Measurements from ENCODE around the gene RPEL1.

The RPEL1 gene

GRCh38 chr10:103276251-103276895 lies 30.7 kb downstream of the RPEL1 start:
- Histone ChIP-seq H3K27me3 (ENCODE audit: control insufficient read depth, insufficient read depth, low read length) (peaks cover 7% of the 10 kb centered on the region), H3K4me1 (ENCODE audit: control insufficient read depth, insufficient read depth, low read length) (no peaks in the 10 kb centered on the region), H3K4me3 (ENCODE audit: low read length) (no peak overlapping the region), H3K27ac (ENCODE audit: low read depth, low read length) (no peak overlapping the region), H3K36me3 (ENCODE audit: control insufficient read depth, insufficient read depth, low read length) (no peaks in the 10 kb centered on the region), H3K9ac (ENCODE audit: low read length) (no peak overlapping the region)

GRCh38 chr10:103276896-103277712 lies 31.4 kb downstream of the RPEL1 start, which contains the start of gene INA:
TSS of gene INA (plus strand) at chr10:103277138. CDS start at chr10:103277212, 74 bp downstream.
- Histone ChIP-seq H3K4me3 (ENCODE audit: low read length) (peak within 1 kb of the TSS; percentile 27), H3K27me3 (ENCODE audit: control insufficient read depth, insufficient read depth, low read length) (peaks cover 7% of the 10 kb centered on the region), H3K4me1 (ENCODE audit: control insufficient read depth, insufficient read depth, low read length) (no peaks in the 10 kb centered on the region), H3K27ac (ENCODE audit: low read depth, low read length) (no peak within 1 kb of the TSS), H3K9ac (ENCODE audit: low read length) (no peak within 1 kb of the TSS), H3K36me3 (ENCODE audit: control insufficient read depth, insufficient read depth, low read length) (no peaks in the 10 kb centered on the region)

GRCh38 chr10:103277713-103278536 lies 32.2 kb downstream of the RPEL1 start:
- H3K36me3 ChIP-seq (ENCODE audit: control insufficient read depth, insufficient read depth, low read length): no peaks in the 10 kb centered on the region
- peaks cover 7% of the 10 kb centered on the region for H3K27me3 ChIP-seq (ENCODE audit: control insufficient read depth, insufficient read depth, low read length)
- H3K4me1 ChIP-seq (ENCODE audit: control insufficient read depth, insufficient read depth, low read length): no peaks in the 10 kb centered on the region
- H3K4me3 ChIP-seq (ENCODE audit: low read length): peak overlapping the region; percentile 27
- no peak overlapping the region for H3K9ac ChIP-seq (ENCODE audit: low read length)
- H3K27ac ChIP-seq (ENCODE audit: low read depth, low read length): no peak overlapping the region

- peaks cover 7% of the 10 kb centered on the region for H3K27me3 ChIP-seq (ENCODE audit: control insufficient read depth, insufficient read depth, low read length)
- no peak overlapping the region for H3K4me3 ChIP-seq (ENCODE audit: low read length)
- H3K9ac ChIP-seq (ENCODE audit: low read length): no peak overlapping the region
- H3K4me1 ChIP-seq (ENCODE audit: control insufficient read depth, insufficient read depth, low read length): no peaks in the 10 kb centered on the region
- H3K27ac ChIP-seq (ENCODE audit: low read depth, low read length): no peak overlapping the region
- H3K36me3 ChIP-seq (ENCODE audit: control insufficient read depth, insufficient read depth, low read length): no peaks in the 10 kb centered on the region
Observed at GRCh38 chr10:103278537-103278823, 32.8 kb downstream of the RPEL1 start.

GRCh38 chr10:103278862-103279298 lies 33.2 kb downstream of the RPEL1 start:
- H3K4me1 ChIP-seq (ENCODE audit: control insufficient read depth, insufficient read depth, low read length): no peaks in the 10 kb centered on the region
- no peak overlapping the region for H3K4me3 ChIP-seq (ENCODE audit: low read length)
- no peak overlapping the region for H3K27ac ChIP-seq (ENCODE audit: low read depth, low read length)
- H3K36me3 ChIP-seq (ENCODE audit: control insufficient read depth, insufficient read depth, low read length): no peaks in the 10 kb centered on the region
- peaks cover 7% of the 10 kb centered on the region for H3K27me3 ChIP-seq (ENCODE audit: control insufficient read depth, insufficient read depth, low read length)
- no peak overlapping the region for H3K9ac ChIP-seq (ENCODE audit: low read length)

- Histone ChIP-seq H3K27ac (ENCODE audit: low read depth, low read length) (no peak overlapping the region), H3K9ac (ENCODE audit: low read length) (no peak overlapping the region), H3K4me1 (ENCODE audit: control insufficient read depth, insufficient read depth, low read length) (no peaks in the 10 kb centered on the region), H3K36me3 (ENCODE audit: control insufficient read depth, insufficient read depth, low read length) (no peaks in the 10 kb centered on the region), H3K27me3 (ENCODE audit: control insufficient read depth, insufficient read depth, low read length) (peaks cover 7% of the 10 kb centered on the region), H3K4me3 (ENCODE audit: low read length) (no peak overlapping the region)
Observed at GRCh38 chr10:103280031-103280430, 34.3 kb downstream of the RPEL1 start.

GRCh38 chr10:103280506-103280905 lies 34.8 kb downstream of the RPEL1 start:
- Histone ChIP-seq H3K27ac (ENCODE audit: low read depth, low read length) (no peak overlapping the region), H3K36me3 (ENCODE audit: control insufficient read depth, insufficient read depth, low read length) (no peaks in the 10 kb centered on the region), H3K4me1 (ENCODE audit: control insufficient read depth, insufficient read depth, low read length) (no peaks in the 10 kb centered on the region), H3K4me3 (ENCODE audit: low read length) (no peak overlapping the region), H3K27me3 (ENCODE audit: control insufficient read depth, insufficient read depth, low read length) (peaks cover 7% of the 10 kb centered on the region), H3K9ac (ENCODE audit: low read length) (no peak overlapping the region)

- H3K9ac ChIP-seq (ENCODE audit: low read length): no peak overlapping the region
- H3K4me3 ChIP-seq (ENCODE audit: low read length): no peak overlapping the region
- no peaks in the 10 kb centered on the region for H3K36me3 ChIP-seq (ENCODE audit: control insufficient read depth, insufficient read depth, low read length)
- H3K4me1 ChIP-seq (ENCODE audit: control insufficient read depth, insufficient read depth, low read length): no peaks in the 10 kb centered on the region
- H3K27ac ChIP-seq (ENCODE audit: low read depth, low read length): no peak overlapping the region
- H3K27me3 ChIP-seq (ENCODE audit: control insufficient read depth, insufficient read depth, low read length): peaks cover 7% of the 10 kb centered on the region
Observed at GRCh38 chr10:103281753-103282152, 36.1 kb downstream of the RPEL1 start.

- Histone ChIP-seq H3K27ac (ENCODE audit: low read depth, low read length) (no peak overlapping the region), H3K9ac (ENCODE audit: low read length) (no peak overlapping the region), H3K36me3 (ENCODE audit: control insufficient read depth, insufficient read depth, low read length) (no peaks in the 10 kb centered on the region), H3K4me1 (ENCODE audit: control insufficient read depth, insufficient read depth, low read length) (no peaks in the 10 kb centered on the region), H3K4me3 (ENCODE audit: low read length) (no peak overlapping the region), H3K27me3 (ENCODE audit: control insufficient read depth, insufficient read depth, low read length) (peaks cover 2% of the 10 kb centered on the region)
Observed at GRCh38 chr10:103282961-103283360, 37.3 kb downstream of the RPEL1 start.

- no peak overlapping the region for H3K27ac ChIP-seq (ENCODE audit: low read depth, low read length)
- H3K27me3 ChIP-seq (ENCODE audit: control insufficient read depth, insufficient read depth, low read length): no peaks in the 10 kb centered on the region
- H3K9ac ChIP-seq (ENCODE audit: low read length): no peak overlapping the region
Observed at GRCh38 chr10:103284170-103284569, 38.5 kb downstream of the RPEL1 start.

GRCh38 chr10:103287992-103288391 lies 42.3 kb downstream of the RPEL1 start:
- no peak overlapping the region for H3K9ac ChIP-seq (ENCODE audit: low read length)
- no peaks in the 10 kb centered on the region for H3K4me1 ChIP-seq (ENCODE audit: control insufficient read depth, insufficient read depth, low read length)
- no peak overlapping the region for H3K4me3 ChIP-seq (ENCODE audit: low read length)
- no peaks in the 10 kb centered on the region for H3K36me3 ChIP-seq (ENCODE audit: control insufficient read depth, insufficient read depth, low read length)
- H3K27ac ChIP-seq (ENCODE audit: low read depth, low read length): no peak overlapping the region
- H3K27me3 ChIP-seq (ENCODE audit: control insufficient read depth, insufficient read depth, low read length): no peaks in the 10 kb centered on the region

More at GRCh38 chr10:103284170-103284569, 38.5 kb downstream of the RPEL1 start:
- no peak overlapping the region for H3K4me3 ChIP-seq (ENCODE audit: low read length)
- no peaks in the 10 kb centered on the region for H3K36me3 ChIP-seq (ENCODE audit: control insufficient read depth, insufficient read depth, low read length)
- no peaks in the 10 kb centered on the region for H3K4me1 ChIP-seq (ENCODE audit: control insufficient read depth, insufficient read depth, low read length)

GRCh38 chr10:103291588-103291987 lies 45.9 kb downstream of the RPEL1 start:
- Histone ChIP-seq H3K27ac (ENCODE audit: low read depth, low read length) (no peak overlapping the region), H3K36me3 (ENCODE audit: control insufficient read depth, insufficient read depth, low read length) (no peaks in the 10 kb centered on the region), H3K9ac (ENCODE audit: low read length) (no peak overlapping the region), H3K27me3 (ENCODE audit: control insufficient read depth, insufficient read depth, low read length) (no peaks in the 10 kb centered on the region), H3K4me3 (ENCODE audit: low read length) (no peak overlapping the region), H3K4me1 (ENCODE audit: control insufficient read depth, insufficient read depth, low read length) (no peaks in the 10 kb centered on the region)
